HFFc6 (cell line): Measurements from ENCODE around the gene SLC35F1. TPM values are rescaled to one million over a fixed set of nuclear protein-coding genes. Genes with fewer than 3 reads are reported as not detected.
"Not testable (repeated sequence)": the region's sequence is repeated elsewhere in the genome, so short reads cannot be mapped to it uniquely, and the experiment has no call there.

Experiments used
- DNase-seq: peaks from one replicate; pipeline ENCODE4 v3.0.0-alpha.2; 2018
- H3K27ac Mint-ChIP-seq: 2 replicates; pipeline ENCODE4 v1.8.0; 2020; ENCODE audit warnings: mild to moderate bottlenecking, mixed read lengths
- H3K27me3 Mint-ChIP-seq: 2 replicates; pipeline ENCODE4 v1.8.0; 2021; ENCODE audit warnings: mild to moderate bottlenecking, moderate library complexity, mixed read lengths; ENCODE audit not compliant: insufficient read depth
- H3K36me3 Mint-ChIP-seq: 2 replicates; pipeline ENCODE4 v1.8.0; 2021; ENCODE audit warnings: low read depth, mixed read lengths
- H3K4me1 Mint-ChIP-seq: 2 replicates; pipeline ENCODE4 v1.8.0; 2020; ENCODE audit warnings: low read depth, mixed read lengths
- H3K4me3 Mint-ChIP-seq: 2 replicates; pipeline ENCODE4 v1.8.0; 2020; ENCODE audit warnings: mild to moderate bottlenecking, moderate library complexity, mixed read lengths
- H3K9me3 Mint-ChIP-seq: 2 replicates; pipeline ENCODE4 v1.8.0; 2020; ENCODE audit warnings: mild to moderate bottlenecking, mixed read lengths
- CTCF ChIP-seq: fragments of 200-600 bp; sonication (generic); IDR thresholded peaks from 2 replicates; pipeline ENCODE4 v1.5.0; 2021; ENCODE audit warnings: antibody characterized with exemption, mild to moderate bottlenecking
- total RNA-seq, 6 experiments: library from RNA; stranded (reverse); fragmentation: NEBNext Ultra II Directional; extraction: Animal tissue kit (Norgen Biotek cat#: 25700); gene quantifications; 2 replicates in 1 of 6; 3 replicates in 5 of 6; pipeline ENCODE4 v1.2.3, GENCODE V29; 2021

SLC35F1 gene
- total RNA-seq, 6 experiments from 2014 or later = not detected

GRCh38 chr6:118029967-118030366 is 122.9 kb downstream of the SLC35F1 start:
- no peak for TF ChIP-seq CTCF
- no peak for DNase-seq
- H3K9me3 Mint-ChIP-seq = peaks cover 17% of the 10 kb centered on the region
- H3K27ac Mint-ChIP-seq = no peak overlapping the region
- no peak overlapping the region for H3K4me3 Mint-ChIP-seq
- H3K4me1 Mint-ChIP-seq = no peaks in the 10 kb centered on the region
- H3K27me3 Mint-ChIP-seq = no peaks in the 10 kb centered on the region
- no peaks in the 10 kb centered on the region for H3K36me3 Mint-ChIP-seq

- H3K4me1 Mint-ChIP-seq, DNase-seq, H3K36me3 Mint-ChIP-seq, H3K4me3 Mint-ChIP-seq, H3K27ac Mint-ChIP-seq, H3K27me3 Mint-ChIP-seq: not testable (repeated sequence)
- H3K9me3 Mint-ChIP-seq = peaks cover 51% of the 10 kb centered on the region
Observed at GRCh38 chr6:118037479-118037878, 130.4 kb downstream of the SLC35F1 start.

GRCh38 chr6:118042855-118043254 is 135.8 kb downstream of the SLC35F1 start:
- H3K9me3 Mint-ChIP-seq = peaks cover 38% of the 10 kb centered on the region
- DNase-seq = no peak

GRCh38 chr6:118044275-118044674 is 137.2 kb downstream of the SLC35F1 start:
- Mint-ChIP-seq H3K4me3 (no peak overlapping the region), H3K4me1 (no peaks in the 10 kb centered on the region), H3K27ac (no peak overlapping the region), H3K27me3 (no peaks in the 10 kb centered on the region), H3K9me3 (peaks cover 40% of the 10 kb centered on the region), H3K36me3 (no peaks in the 10 kb centered on the region)
- no peak for DNase-seq
- TF ChIP-seq CTCF = no peak

More at GRCh38 chr6:118042855-118043254, 135.8 kb downstream of the SLC35F1 start:
- Mint-ChIP-seq H3K36me3 (no peaks in the 10 kb centered on the region), H3K27ac (no peak overlapping the region), H3K4me3 (no peak overlapping the region), H3K4me1 (no peaks in the 10 kb centered on the region), H3K27me3 (no peaks in the 10 kb centered on the region)
- no peak for TF ChIP-seq CTCF

DNA sequence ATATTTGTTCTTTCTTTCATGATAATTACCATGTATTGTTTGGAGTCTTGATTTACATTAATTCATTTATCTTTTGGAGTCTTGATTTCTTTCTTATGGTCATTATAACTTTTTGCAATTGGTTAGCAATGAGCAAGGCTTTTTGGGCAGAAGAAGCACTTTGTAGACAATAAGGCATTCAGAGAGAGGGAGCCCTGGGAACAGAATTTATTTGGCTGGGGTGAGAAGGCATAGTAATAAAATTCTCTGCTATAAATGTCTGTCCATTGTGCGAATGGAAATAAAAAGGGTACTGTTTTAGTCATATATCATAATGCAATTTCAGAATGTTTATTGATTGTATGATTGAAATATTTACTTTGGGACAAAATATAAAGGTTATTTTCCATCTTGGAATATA is 147.0 kb downstream of the SLC35F1 start:
- H3K4me1 Mint-ChIP-seq = no peaks in the 10 kb centered on the region
- peaks cover 19% of the 10 kb centered on the region for H3K9me3 Mint-ChIP-seq
- H3K27me3 Mint-ChIP-seq = no peaks in the 10 kb centered on the region
- no peak for DNase-seq
- TF ChIP-seq CTCF = no peak
- H3K4me3 Mint-ChIP-seq = no peak overlapping the region
- no peaks in the 10 kb centered on the region for H3K36me3 Mint-ChIP-seq
- H3K27ac Mint-ChIP-seq = no peak overlapping the region

GRCh38 chr6:118061666-118062065 is 154.6 kb downstream of the SLC35F1 start:
- H3K27me3 Mint-ChIP-seq = no peaks in the 10 kb centered on the region
- no peak for TF ChIP-seq CTCF
- no peak overlapping the region for H3K27ac Mint-ChIP-seq
- no peak overlapping the region for H3K4me3 Mint-ChIP-seq
- H3K9me3 Mint-ChIP-seq = peaks cover 27% of the 10 kb centered on the region
- DNase-seq = no peak
- no peaks in the 10 kb centered on the region for H3K4me1 Mint-ChIP-seq
- H3K36me3 Mint-ChIP-seq = no peaks in the 10 kb centered on the region
